ENCODE results near the gene BMPER.

BMPER gene

DNA sequence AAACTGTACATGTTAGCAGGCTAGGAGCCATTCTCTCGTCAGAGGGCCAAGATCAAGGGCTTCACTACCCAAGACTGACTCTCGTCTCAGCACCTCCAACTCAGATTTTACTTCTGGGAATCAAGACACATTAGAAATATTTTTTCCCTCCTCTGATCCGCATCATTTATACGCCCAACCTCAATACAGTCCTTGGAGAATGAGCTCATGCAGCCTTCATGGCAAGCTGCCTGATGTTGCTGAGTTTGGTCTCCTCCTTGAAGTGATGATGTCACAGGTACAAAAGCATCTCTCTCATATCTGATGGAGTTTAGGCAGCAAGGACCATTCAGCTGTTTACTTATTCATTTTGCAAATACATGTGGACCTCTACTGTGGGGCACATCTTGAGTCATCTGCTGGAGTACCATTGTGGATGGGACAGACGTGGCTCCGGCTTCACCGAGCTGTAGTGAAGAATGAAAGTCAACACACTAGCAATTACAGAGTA, 114.0 kb downstream of the BMPER start:
- TF ChIP-seq, protein P1, sequence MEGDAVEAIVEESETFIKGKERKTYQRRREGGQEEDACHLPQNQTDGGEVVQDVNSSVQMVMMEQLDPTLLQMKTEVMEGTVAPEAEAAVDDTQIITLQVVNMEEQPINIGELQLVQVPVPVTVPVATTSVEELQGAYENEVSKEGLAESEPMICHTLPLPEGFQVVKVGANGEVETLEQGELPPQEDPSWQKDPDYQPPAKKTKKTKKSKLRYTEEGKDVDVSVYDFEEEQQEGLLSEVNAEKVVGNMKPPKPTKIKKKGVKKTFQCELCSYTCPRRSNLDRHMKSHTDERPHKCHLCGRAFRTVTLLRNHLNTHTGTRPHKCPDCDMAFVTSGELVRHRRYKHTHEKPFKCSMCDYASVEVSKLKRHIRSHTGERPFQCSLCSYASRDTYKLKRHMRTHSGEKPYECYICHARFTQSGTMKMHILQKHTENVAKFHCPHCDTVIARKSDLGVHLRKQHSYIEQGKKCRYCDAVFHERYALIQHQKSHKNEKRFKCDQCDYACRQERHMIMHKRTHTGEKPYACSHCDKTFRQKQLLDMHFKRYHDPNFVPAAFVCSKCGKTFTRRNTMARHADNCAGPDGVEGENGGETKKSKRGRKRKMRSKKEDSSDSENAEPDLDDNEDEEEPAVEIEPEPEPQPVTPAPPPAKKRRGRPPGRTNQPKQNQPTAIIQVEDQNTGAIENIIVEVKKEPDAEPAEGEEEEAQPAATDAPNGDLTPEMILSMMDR (IDR thresholded peaks at IDR 0.05; ENCODE audit: low read depth, low read length, missing control alignments) = no peak
- in situ Hi-C loops (cut with HindIII; ENCODE audit: low sequenced_read_pairs) = loop anchor here (5.0 kb wide), 1 partner anchor 47 kb away; no protein-coding TSS in a partner anchor
- no peak for DNase-seq (ENCODE audit: low read depth)
- H3K4me3 ChIP-seq (ENCODE audit: low read depth, low read length) = no peak overlapping the region

DNA sequence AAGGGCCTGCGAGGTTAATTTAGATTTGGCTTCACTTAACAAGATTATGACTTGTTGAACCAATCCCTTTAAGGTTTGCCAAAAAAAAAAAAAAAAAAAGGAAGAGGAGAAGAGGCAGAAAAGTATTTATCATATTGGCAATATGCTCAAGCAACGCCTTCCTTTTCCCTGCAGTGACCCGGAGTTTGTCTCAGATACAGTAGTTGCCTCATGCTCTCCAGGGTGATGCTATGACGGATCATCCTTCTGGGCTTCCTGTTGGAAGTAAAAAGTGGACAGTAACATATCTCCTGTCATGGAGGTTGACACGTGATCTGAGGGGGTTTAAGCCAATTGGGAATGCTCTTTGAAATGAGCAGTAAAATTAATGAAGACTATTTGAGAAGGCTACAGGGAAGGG, 117.3 kb downstream of the BMPER start:
- no peak for DNase-seq (ENCODE audit: low read depth)
- in situ Hi-C loops (cut with HindIII; ENCODE audit: low sequenced_read_pairs) = no loop called here
- TF ChIP-seq, protein P1 (IDR thresholded peaks at IDR 0.05; ENCODE audit: low read depth, low read length, missing control alignments) = no peak
- no peak overlapping the region for H3K4me3 ChIP-seq (ENCODE audit: low read depth, low read length)

GRCh38 chr7:34025600-34025999, 120.3 kb downstream of the BMPER start:
- TF ChIP-seq, protein P1 (IDR thresholded peaks at IDR 0.05; ENCODE audit: low read depth, low read length, missing control alignments) = no peak
- in situ Hi-C loops (cut with HindIII; ENCODE audit: low sequenced_read_pairs) = no loop called here
- DNase-seq (ENCODE audit: low read depth) = no peak
- no peak overlapping the region for H3K4me3 ChIP-seq (ENCODE audit: low read depth, low read length)

- TF ChIP-seq, protein P1 (IDR thresholded peaks at IDR 0.05; ENCODE audit: low read depth, low read length, missing control alignments) = no peak
- in situ Hi-C loops (cut with HindIII; ENCODE audit: low sequenced_read_pairs) = no loop called here
- no peak overlapping the region for H3K4me3 ChIP-seq (ENCODE audit: low read depth, low read length)
- DNase-seq (ENCODE audit: low read depth) = no peak
Measured at GRCh38 chr7:34026481-34027190, 121.3 kb downstream of the BMPER start.

DNA sequence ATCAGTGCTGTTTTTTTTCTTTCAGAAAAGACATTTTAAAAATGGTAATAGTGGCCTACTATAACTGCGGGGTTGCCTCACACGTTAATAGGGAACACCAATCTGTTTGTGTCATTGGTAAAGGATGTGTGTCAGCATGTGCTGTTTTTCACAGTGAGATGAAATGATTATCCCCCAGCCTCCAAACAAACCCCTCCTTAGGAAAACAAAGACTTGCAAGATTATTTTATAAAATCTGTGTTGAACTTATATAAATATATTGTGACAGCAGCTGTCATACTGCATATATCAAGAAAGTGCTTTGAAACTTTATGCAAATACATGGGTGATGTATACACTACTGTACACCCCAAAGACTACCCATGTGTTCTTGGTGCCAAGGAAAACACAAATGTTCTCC, 125.8 kb downstream of the BMPER start:
- in situ Hi-C loops (cut with HindIII; ENCODE audit: low sequenced_read_pairs) = no loop called here
- H3K4me3 ChIP-seq (ENCODE audit: low read depth, low read length) = no peak overlapping the region
- no peak for DNase-seq (ENCODE audit: low read depth)
- TF ChIP-seq, protein P1 (IDR thresholded peaks at IDR 0.05; ENCODE audit: low read depth, low read length, missing control alignments) = no peak

GRCh38 chr7:34034728-34035127, 129.4 kb downstream of the BMPER start:
- in situ Hi-C loops (cut with HindIII; ENCODE audit: low sequenced_read_pairs) = no loop called here
- TF ChIP-seq, protein P1 (IDR thresholded peaks at IDR 0.05; ENCODE audit: low read depth, low read length, missing control alignments) = no peak
- no peak overlapping the region for H3K4me3 ChIP-seq (ENCODE audit: low read depth, low read length)
- no peak for DNase-seq (ENCODE audit: low read depth)

Data from astrocyte of the cerebellum (primary cell).